Kidney (tissue), 14 donors: Measurements from ENCODE around the gene IL12A. TPM values are rescaled to one million over a fixed set of nuclear protein-coding genes. Genes with fewer than 3 reads are reported as not detected.

Experiments used
- DNase-seq, 5 donors: peaks; one replicate each; pipeline ENCODE4 v3.0.0-alpha.2; 2013 to 2020
- FAIRE-seq: peaks from 2 replicates; lab custom pipeline; 2012; peaks lifted over from hg19 to GRCh38; lab: Jason Lieb, UNC
- H3K27ac ChIP-seq, 2 donors: one replicate each; pipeline ENCODE4 v1.7.0; 2013; ENCODE audit warnings: low read depth in 2 of 2, low read length in 2 of 2, inconsistent platforms in 1 of 2
- H3K27me3 ChIP-seq: one replicate; pipeline ENCODE4 v1.7.1; 2013; ENCODE audit warnings: low read length, inconsistent platforms; ENCODE audit not compliant: control insufficient read depth, insufficient read depth
- H3K36me3 ChIP-seq, 3 donors: one replicate each; pipeline versions ENCODE4 v1.7.0 to v1.7.1; 2013; ENCODE audit warnings: low read length in 3 of 3, control low read depth in 1 of 3, inconsistent platforms in 1 of 3; ENCODE audit not compliant: insufficient read depth in 3 of 3, control insufficient read depth in 2 of 3
- H3K4me1 ChIP-seq, 3 donors: one replicate each; pipeline versions ENCODE4 v1.7.0 to v1.7.1; 2013; ENCODE audit warnings: low read length in 3 of 3, inconsistent platforms in 1 of 3, low read depth in 1 of 3; ENCODE audit not compliant: control insufficient read depth in 2 of 3, insufficient read depth in 2 of 3
- H3K4me3 ChIP-seq, 3 donors: one replicate each; pipeline versions ENCODE4 v1.7.0 to v1.8.1; 2013; ENCODE audit warnings: low read length in 3 of 3, control low read depth in 1 of 3, inconsistent platforms in 1 of 3
- H3K9ac ChIP-seq, 3 donors: one replicate each; pipeline versions ENCODE4 v1.7.0 to v1.7.1; 2013; ENCODE audit warnings: low read length in 3 of 3, control low read depth in 1 of 3, inconsistent platforms in 1 of 3
- H3K9me3 ChIP-seq, 3 donors: one replicate each; pipeline versions ENCODE4 v1.7.0 to v1.7.1; 2013; ENCODE audit warnings: low read length in 3 of 3, control low read depth in 1 of 3, inconsistent platforms in 1 of 3; ENCODE audit not compliant: control insufficient read depth in 2 of 3, insufficient read depth in 1 of 3
- CTCF ChIP-seq: IDR thresholded peaks from 3 replicates; pipeline ENCODE4 v1.5.1; 2012; ENCODE audit warnings: mild to moderate bottlenecking, moderate library complexity, borderline replicate concordance; ENCODE audit not compliant: insufficient read depth; ENCODE audit errors: extremely low read depth
- intact Hi-C: fragments of 100-400 bp; cut with DNase I; formaldehyde crosslinking; loops from one replicate; pipeline ENCODE4 v1.11.1; 2022
- polyA plus RNA-seq: library from polyadenylated mRNA; stranded (reverse); fragments of 350-450 nt; fragmentation: Illumina TruSeq; extraction: RNeasy Lipid Tissue Mini Kit (QIAGEN cat#74804); gene quantifications from one replicate; pipeline ENCODE4 v1.2.3, GENCODE V29; 2014; ENCODE audit warnings: low read depth, low replicate concordance; ENCODE audit not compliant: insufficient read depth
- total RNA-seq: library from RNA; stranded (reverse); fragmentation: NEBNext Ultra II Directional; extraction: Animal tissue kit (Norgen Biotek cat#: 25700); gene quantifications from one replicate; pipeline ENCODE4 v1.2.1, GENCODE V29; 2021
- donor health status: control.
- donor health status: control.
- donor health status: control.
- donor health status: control.
- donor health status: control.
- donor health status: DM: yes; HTN: yes; CAD: no.
- donor health status: Normal renal cell carcinoma (clear cell type).

Gene IL12A
- total and polyA plus RNA-seq, 2 donors from 2014 or later = 0.22 TPM; not detected in 1

DNA sequence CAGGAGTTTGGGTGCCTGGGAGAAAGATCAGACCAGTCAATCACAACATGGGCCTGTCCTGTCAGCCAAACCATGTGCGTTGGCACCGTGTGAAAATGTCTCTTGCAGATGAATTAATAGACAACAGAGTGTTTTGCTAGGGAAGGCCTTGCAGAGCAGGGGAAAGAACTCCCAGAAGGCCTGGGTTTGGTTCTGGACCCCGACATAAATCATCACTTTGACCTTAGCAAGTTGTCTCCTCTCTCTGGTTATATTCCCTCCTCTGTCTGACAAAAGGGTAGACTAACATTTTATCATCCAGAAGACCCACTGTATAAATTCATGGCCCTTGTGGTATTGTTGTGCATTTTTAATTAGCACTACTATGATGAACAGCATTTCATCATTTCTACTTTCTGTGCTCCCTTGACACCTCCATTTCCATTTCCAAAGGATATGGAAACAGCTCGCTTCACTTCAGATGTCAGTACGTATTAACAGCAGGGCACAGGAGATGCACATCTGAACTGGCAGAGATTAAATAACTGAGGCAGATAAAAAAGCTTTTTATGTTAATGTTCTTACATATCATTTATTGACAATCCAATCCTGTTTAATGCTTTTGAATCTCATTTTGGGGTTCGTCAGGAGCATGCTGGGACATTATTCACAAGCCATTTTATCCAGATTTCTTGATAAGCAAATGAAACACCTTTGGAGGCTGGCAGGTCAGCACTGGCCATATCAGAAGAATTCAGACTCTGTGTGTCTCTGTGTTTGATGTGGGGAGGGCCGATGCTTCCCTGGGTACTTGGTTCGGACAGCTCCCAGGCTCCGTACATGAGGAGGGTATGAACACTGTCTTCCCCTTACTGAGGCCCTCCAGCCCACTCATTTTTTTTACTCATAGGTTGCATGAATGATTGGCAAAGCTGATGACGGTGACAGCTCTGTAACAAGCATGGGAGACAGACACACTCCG is 28.2 kb upstream of the IL12A start:
- intact Hi-C loops = no loop called here
- H3K36me3 ChIP-seq = no peaks in the 10 kb centered on the region
- no peaks in the 10 kb centered on the region for H3K27me3 ChIP-seq
- H3K27ac ChIP-seq = no peak overlapping the region
- FAIRE-seq = no peak
- TF ChIP-seq CTCF = no peak
- H3K4me1 ChIP-seq = no peaks in the 10 kb centered on the region
- no peaks in the 10 kb centered on the region for H3K9me3 ChIP-seq
- no peak for DNase-seq
- H3K4me3 ChIP-seq = no peak overlapping the region
- H3K9ac ChIP-seq = no peak overlapping the region

DNA sequence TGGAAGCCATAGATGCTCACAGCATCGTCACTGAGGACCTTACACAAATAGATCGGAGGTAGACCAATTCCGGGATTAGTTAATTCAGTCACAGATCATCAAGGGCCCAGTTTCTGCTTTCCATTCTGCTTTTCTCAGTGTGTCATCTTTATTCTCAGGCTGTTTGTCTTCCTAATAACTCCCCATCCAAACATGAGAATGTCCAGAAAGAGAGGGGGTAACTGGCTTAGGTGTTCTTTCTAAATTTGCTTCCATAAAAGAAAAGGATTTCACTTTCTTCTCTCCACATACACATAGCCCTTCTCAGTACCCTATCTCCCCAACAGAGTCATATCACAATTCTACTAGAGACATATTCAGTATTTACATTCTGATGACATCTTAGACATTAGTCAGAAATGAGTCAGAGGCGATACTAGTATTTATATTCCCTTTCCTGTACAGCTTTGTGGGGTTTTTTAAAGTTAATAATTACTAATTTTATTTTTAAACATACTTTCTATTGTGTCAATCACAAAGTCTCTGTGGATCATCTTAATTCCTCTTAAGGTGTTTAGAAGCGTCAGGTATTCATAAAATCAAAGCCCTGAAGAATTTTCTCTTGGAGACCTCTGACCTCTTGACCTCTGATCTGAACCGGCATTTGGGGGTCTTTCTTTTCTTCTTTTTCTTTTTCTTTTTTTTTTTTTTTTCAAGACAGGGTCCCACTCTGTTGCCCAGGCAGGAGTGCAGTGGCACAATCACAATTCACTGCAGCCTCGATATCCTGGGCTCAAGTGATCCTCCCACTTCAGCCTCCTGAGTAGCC is 24.3 kb upstream of the IL12A start:
- Histone ChIP-seq H3K9ac (no peak overlapping the region), H3K4me1 (no peaks in the 10 kb centered on the region), H3K9me3 (no peaks in the 10 kb centered on the region), H3K4me3 (no peak overlapping the region), H3K27me3 (no peaks in the 10 kb centered on the region), H3K36me3 (no peaks in the 10 kb centered on the region), H3K27ac (no peak overlapping the region)
- TF ChIP-seq CTCF = no peak
- FAIRE-seq (no peak), DNase-seq (no peak)
- intact Hi-C loops = no loop called here

DNA sequence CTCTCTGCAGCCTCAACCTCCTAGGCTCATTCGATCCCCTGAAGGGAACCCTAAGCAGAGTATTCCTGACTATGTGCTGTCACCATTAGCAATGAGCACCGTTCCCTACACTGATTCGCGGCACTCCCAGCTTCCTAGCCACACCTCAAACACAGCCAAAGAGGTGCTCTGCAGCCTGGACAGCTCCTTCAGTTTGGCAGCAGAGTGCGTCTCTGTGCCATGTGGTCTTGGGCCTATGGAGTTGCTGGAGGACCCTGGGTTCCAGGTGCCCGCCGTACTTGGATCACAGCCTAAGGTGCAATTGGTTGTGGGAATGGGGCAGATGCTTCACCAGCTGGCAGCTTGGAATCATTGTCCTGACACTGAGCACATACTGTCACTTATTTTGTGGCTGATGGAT is 17.3 kb upstream of the IL12A start:
- H3K4me1 ChIP-seq = no peaks in the 10 kb centered on the region
- H3K36me3 ChIP-seq = no peaks in the 10 kb centered on the region
- no peak for FAIRE-seq
- intact Hi-C loops = no loop called here
- no peak overlapping the region for H3K4me3 ChIP-seq
- TF ChIP-seq CTCF = no peak
- H3K27me3 ChIP-seq = no peaks in the 10 kb centered on the region
- H3K9ac ChIP-seq = no peak overlapping the region
- H3K27ac ChIP-seq = no peak overlapping the region
- H3K9me3 ChIP-seq = no peaks in the 10 kb centered on the region
- no peak for DNase-seq
